ENCODE results near the gene CDK14. TPM values are rescaled to one million over a fixed set of nuclear protein-coding genes. Genes with fewer than 3 reads are reported as not detected.
A peak's percentile ranks its signal among the peaks of the same experiment; 100 is the strongest.

The CDK14 gene
- total RNA-seq, 1 donor: 41.0 TPM

DNA sequence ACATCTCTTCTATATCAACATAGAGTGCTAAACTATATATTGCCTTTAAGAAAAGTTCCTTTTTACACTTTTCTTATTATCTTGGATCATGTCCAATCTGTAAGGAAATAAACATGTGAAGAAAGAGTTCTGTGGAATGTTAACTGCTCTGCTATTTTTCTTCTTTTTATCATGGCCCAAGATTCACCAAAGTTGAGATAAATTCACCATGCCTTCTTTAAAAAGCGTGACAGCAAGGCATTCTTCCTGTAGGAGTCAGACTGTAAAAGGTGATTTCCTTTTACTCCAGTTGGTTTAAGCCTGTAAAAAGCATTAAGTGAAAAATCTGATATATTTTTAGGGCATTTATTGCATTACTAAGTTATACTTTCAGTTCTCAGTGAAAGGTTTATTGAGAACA, 502.4 kb downstream of the CDK14 start:
- peak; percentile 61 for DNase-seq (ENCODE audit: low read depth)
- TF ChIP-seq, protein P1, sequence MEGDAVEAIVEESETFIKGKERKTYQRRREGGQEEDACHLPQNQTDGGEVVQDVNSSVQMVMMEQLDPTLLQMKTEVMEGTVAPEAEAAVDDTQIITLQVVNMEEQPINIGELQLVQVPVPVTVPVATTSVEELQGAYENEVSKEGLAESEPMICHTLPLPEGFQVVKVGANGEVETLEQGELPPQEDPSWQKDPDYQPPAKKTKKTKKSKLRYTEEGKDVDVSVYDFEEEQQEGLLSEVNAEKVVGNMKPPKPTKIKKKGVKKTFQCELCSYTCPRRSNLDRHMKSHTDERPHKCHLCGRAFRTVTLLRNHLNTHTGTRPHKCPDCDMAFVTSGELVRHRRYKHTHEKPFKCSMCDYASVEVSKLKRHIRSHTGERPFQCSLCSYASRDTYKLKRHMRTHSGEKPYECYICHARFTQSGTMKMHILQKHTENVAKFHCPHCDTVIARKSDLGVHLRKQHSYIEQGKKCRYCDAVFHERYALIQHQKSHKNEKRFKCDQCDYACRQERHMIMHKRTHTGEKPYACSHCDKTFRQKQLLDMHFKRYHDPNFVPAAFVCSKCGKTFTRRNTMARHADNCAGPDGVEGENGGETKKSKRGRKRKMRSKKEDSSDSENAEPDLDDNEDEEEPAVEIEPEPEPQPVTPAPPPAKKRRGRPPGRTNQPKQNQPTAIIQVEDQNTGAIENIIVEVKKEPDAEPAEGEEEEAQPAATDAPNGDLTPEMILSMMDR (IDR thresholded peaks at IDR 0.05; ENCODE audit: insufficient read depth, low read depth, low read length): no peak
- H3K4me3 ChIP-seq (ENCODE audit: low read depth, low read length): no peak overlapping the region

GRCh38 chr7:91103363-91103762, 507.2 kb downstream of the CDK14 start:
- TF ChIP-seq, protein P1 (IDR thresholded peaks at IDR 0.05; ENCODE audit: insufficient read depth, low read depth, low read length): no peak
- DNase-seq (ENCODE audit: low read depth): no peak
- H3K4me3 ChIP-seq (ENCODE audit: low read depth, low read length): no peak overlapping the region

DNA sequence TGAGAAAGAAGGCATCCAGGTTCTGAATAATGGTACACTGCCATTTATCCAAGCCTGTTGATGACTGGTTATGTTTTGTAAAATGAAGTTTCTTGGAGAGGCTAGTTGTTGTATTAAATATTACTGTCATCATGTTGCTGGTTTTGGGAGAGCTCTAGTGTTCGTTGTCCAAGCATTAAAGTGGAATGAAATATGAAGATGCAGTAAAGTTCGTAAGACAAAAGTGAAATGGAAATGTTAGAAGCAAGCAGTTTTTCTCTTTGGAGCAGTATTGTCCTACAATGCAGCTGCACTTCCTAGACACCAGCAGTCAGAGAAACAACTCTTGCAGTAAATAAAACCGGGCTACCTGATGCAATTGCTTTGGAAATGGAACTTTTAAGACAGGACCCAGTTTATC, 511.3 kb downstream of the CDK14 start:
- TF ChIP-seq, protein P1 (IDR thresholded peaks at IDR 0.05; ENCODE audit: insufficient read depth, low read depth, low read length): no peak
- H3K4me3 ChIP-seq (ENCODE audit: low read depth, low read length): no peak overlapping the region
- DNase-seq (ENCODE audit: low read depth): no peak

DNA sequence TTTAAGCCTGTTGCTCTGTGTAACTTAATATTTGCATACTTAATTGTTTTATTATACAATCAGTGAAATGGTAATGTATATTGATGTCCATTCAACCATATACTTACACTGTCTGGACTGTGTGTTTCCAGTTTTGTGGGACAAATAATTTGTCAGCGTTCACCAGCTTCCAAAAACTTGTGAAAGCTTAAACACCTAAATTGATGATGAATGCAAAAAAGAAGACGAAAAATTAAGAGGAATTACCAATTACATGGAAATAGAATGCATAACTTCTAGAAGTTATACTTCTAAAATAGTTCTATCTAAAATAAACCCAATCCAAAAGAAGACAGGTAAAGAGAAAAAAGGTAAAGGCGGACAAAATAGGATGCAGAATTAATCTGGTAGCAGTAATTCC, 513.1 kb downstream of the CDK14 start:
- no peak overlapping the region for H3K4me3 ChIP-seq (ENCODE audit: low read depth, low read length)
- TF ChIP-seq, protein P1 (IDR thresholded peaks at IDR 0.05; ENCODE audit: insufficient read depth, low read depth, low read length): no peak
- no peak for DNase-seq (ENCODE audit: low read depth)

DNA sequence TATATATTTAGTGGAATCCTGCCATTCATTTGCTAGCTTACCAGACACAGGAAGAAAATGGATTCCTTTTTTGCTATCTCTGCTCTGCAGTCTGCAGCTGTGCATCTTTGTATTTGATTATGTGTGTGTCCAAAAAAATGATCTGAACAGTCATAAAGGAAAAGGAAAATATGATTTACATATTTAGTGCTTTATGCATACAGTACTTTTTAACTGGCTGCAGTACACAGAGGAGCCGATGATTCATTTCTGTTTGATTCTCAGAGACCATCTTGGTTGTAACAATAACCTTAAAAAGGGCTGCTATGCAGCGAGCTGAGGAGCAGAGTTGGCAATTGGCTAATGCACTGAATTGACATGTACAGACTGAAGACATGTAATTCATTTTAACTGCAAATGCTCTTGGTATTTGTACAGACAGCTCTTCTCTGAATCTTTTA, 516.8 kb downstream of the CDK14 start:
- TF ChIP-seq, protein P1 (IDR thresholded peaks at IDR 0.05; ENCODE audit: insufficient read depth, low read depth, low read length): no peak
- H3K4me3 ChIP-seq (ENCODE audit: low read depth, low read length): no peak overlapping the region
- peak; percentile 58 for DNase-seq (ENCODE audit: low read depth)

- TF ChIP-seq, protein P1 (IDR thresholded peaks at IDR 0.05; ENCODE audit: insufficient read depth, low read depth, low read length): no peak
- H3K4me3 ChIP-seq (ENCODE audit: low read depth, low read length): no peak overlapping the region
- no peak for DNase-seq (ENCODE audit: low read depth)
Observed at GRCh38 chr7:91114232-91114631, 518.1 kb downstream of the CDK14 start.

DNA sequence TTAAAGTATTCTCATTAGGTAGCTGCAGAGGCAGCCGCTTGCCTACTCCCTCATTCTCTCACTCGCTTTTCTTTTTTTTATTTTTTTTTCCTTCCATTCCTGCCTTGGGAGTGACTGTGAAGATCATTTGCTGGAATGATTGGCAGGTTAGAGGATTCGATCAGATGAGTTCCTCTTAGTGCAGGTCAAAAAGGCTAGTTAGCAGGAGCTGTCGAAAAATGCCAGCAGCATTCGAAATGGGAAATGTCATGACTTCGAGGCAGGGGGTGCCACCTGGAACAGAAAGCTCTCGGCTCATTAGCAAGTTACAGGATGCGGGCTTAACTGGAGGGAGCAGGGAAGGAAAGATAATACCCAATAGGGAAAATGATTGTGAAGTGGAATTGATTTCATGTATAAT, 530.6 kb downstream of the CDK14 start:
- TF ChIP-seq, protein P1 (IDR thresholded peaks at IDR 0.05; ENCODE audit: insufficient read depth, low read depth, low read length): no peak
- DNase-seq (ENCODE audit: low read depth): no peak
- H3K4me3 ChIP-seq (ENCODE audit: low read depth, low read length): no peak overlapping the region
